Mesendoderm (in vitro differentiated cells): ENCODE data around the gene P2RY2.

Experiments
- DNase-seq: peaks from one replicate; pipeline ENCODE4 v3.0.0; 2013
- H2AK5ac ChIP-seq: 2 replicates; pipeline ENCODE4 v1.6.1; 2013; ENCODE audit warnings: low read length, inconsistent platforms
- H2BK120ac ChIP-seq: 2 replicates; pipeline ENCODE4 v1.6.1; 2013; ENCODE audit warnings: low read depth, mild to moderate bottlenecking, low read length, moderate library complexity, mixed read lengths
- H2BK15ac ChIP-seq: replicated peaks from 2 replicates; pipeline ENCODE4 v1.6.1; 2013; ENCODE audit warnings: low read depth, mild to moderate bottlenecking, moderate library complexity
- H2BK5ac ChIP-seq: 2 replicates; pipeline ENCODE4 v1.6.1; 2013; ENCODE audit warnings: low read length, inconsistent platforms
- H3K18ac ChIP-seq: 2 replicates; pipeline ENCODE4 v1.6.1; 2013; ENCODE audit warnings: mild to moderate bottlenecking, low read length, mixed read lengths
- H3K23ac ChIP-seq: one replicate; pipeline ENCODE4 v1.6.1; 2013; ENCODE audit warnings: low read length
- H3K27ac ChIP-seq: 2 replicates; pipeline ENCODE4 v1.5.1; 2013; ENCODE audit warnings: low read depth, mild to moderate bottlenecking, inconsistent platforms, low read length, moderate library complexity
- H3K27me3 ChIP-seq: 2 replicates; pipeline ENCODE4 v1.6.1; 2013; ENCODE audit warnings: low read length, control low read depth, mild to moderate bottlenecking, inconsistent platforms; ENCODE audit not compliant: insufficient read depth, poor library complexity
- H3K36me3 ChIP-seq: 2 replicates; pipeline ENCODE4 v1.6.1; 2013; ENCODE audit warnings: low read length, inconsistent platforms; ENCODE audit not compliant: control insufficient read depth, insufficient read depth
- H3K4ac ChIP-seq: one replicate; pipeline ENCODE4 v1.6.1; 2013; ENCODE audit warnings: low read depth, mild to moderate bottlenecking, low read length, moderate library complexity
- H3K4me1 ChIP-seq: 2 replicates; pipeline ENCODE4 v1.6.1; 2013; ENCODE audit warnings: low read depth, low read length, inconsistent platforms; ENCODE audit not compliant: control insufficient read depth
- H3K4me2 ChIP-seq: 2 replicates; pipeline ENCODE4 v1.6.1; 2013; ENCODE audit warnings: low read length
- H3K4me3 ChIP-seq: 2 replicates; pipeline ENCODE4 v1.5.1; 2013; ENCODE audit warnings: mild to moderate bottlenecking, low read length
- H3K56ac ChIP-seq: one replicate; pipeline ENCODE4 v1.6.1; 2013; ENCODE audit warnings: low read length
- H3K79me1 ChIP-seq: 2 replicates; pipeline ENCODE4 v1.6.1; 2013; ENCODE audit warnings: low read length, inconsistent platforms
- H3K79me2 ChIP-seq: 2 replicates; pipeline ENCODE4 v1.6.1; 2013; ENCODE audit warnings: mild to moderate bottlenecking, low read length; ENCODE audit not compliant: control insufficient read depth, insufficient read depth
- H3K9ac ChIP-seq: 2 replicates; pipeline ENCODE4 v1.6.1; 2013; ENCODE audit warnings: low read length, inconsistent platforms
- H4K5ac ChIP-seq: one replicate; pipeline ENCODE4 v1.6.1; 2013; ENCODE audit warnings: low read length
- H4K8ac ChIP-seq: one replicate; pipeline ENCODE4 v1.6.1; 2013; ENCODE audit warnings: low read depth, mild to moderate bottlenecking, control low read depth, low read length, moderate library complexity
- WGBS: extraction: QIAGEN DNeasy Blood & Tissue Kit; methylation state at CpG from one replicate; pipeline ENCODE4 v1.1.7; 2013; ENCODE audit warnings: low lambda C conversion rate, missing lambda C conversion rate; ENCODE audit not compliant: insufficient coverage; ENCODE audit errors: extremely low coverage; 5-methylcytosine and 5-hydroxymethylcytosine counted together

P2RY2 gene

GRCh38 chr11:73263640-73264039, 45.6 kb downstream of the P2RY2 start:
- H2BK15ac ChIP-seq: no peak overlapping the region

GRCh38 chr11:73265278-73265810, 47.3 kb downstream of the P2RY2 start:
- Histone ChIP-seq H3K4me3 (no peak overlapping the region), H3K27me3 (peaks cover 2% of the 10 kb centered on the region), H3K27ac (no peak overlapping the region), H3K23ac (no peak overlapping the region), H3K79me2 (no peaks in the 10 kb centered on the region), H4K5ac (no peak overlapping the region), H2BK5ac (no peak overlapping the region), H2BK120ac (no peak overlapping the region), H3K4ac (no peak overlapping the region), H3K36me3 (no peaks in the 10 kb centered on the region), H3K79me1 (no peaks in the 10 kb centered on the region), H3K4me2 (no peak overlapping the region), H2BK15ac (no peak overlapping the region), H3K18ac (no peak overlapping the region), H3K56ac (no peak overlapping the region), H3K9ac (no peak overlapping the region), H2AK5ac (no peak overlapping the region), H4K8ac (no peak overlapping the region), H3K4me1 (peaks cover 2% of the 10 kb centered on the region)
- no peak for DNase-seq
- no CpG with 5 or more reads among the region's 4 CpGs for WGBS

More at GRCh38 chr11:73263640-73264039, 45.6 kb downstream of the P2RY2 start:
- H3K79me2 ChIP-seq: no peaks in the 10 kb centered on the region
- H3K4me3 ChIP-seq: no peak overlapping the region
- no peak overlapping the region for H3K4ac ChIP-seq
- no CpG with 5 or more reads among the region's 2 CpGs for WGBS
- no peaks in the 10 kb centered on the region for H3K36me3 ChIP-seq
- H2AK5ac ChIP-seq: no peak overlapping the region
- H3K27ac ChIP-seq: no peak overlapping the region
- no peaks in the 10 kb centered on the region for H3K79me1 ChIP-seq
- no peak overlapping the region for H3K9ac ChIP-seq
- H2BK120ac ChIP-seq: no peak overlapping the region
- H4K8ac ChIP-seq: no peak overlapping the region
- H3K18ac ChIP-seq: no peak overlapping the region
- no peak overlapping the region for H3K23ac ChIP-seq
- peaks cover 2% of the 10 kb centered on the region for H3K27me3 ChIP-seq
- H3K4me1 ChIP-seq: no peaks in the 10 kb centered on the region
- H4K5ac ChIP-seq: no peak overlapping the region
- no peak overlapping the region for H2BK5ac ChIP-seq
- DNase-seq: no peak
- no peak overlapping the region for H3K56ac ChIP-seq
- no peak overlapping the region for H3K4me2 ChIP-seq

GRCh38 chr11:73265853-73266645, 48.0 kb downstream of the P2RY2 start:
- Histone ChIP-seq H2AK5ac (no peak overlapping the region), H3K4me3 (no peak overlapping the region), H3K9ac (no peak overlapping the region), H3K79me2 (no peaks in the 10 kb centered on the region), H3K56ac (no peak overlapping the region), H3K18ac (no peak overlapping the region), H3K79me1 (no peaks in the 10 kb centered on the region), H3K27me3 (peaks cover 2% of the 10 kb centered on the region), H3K4me1 (peaks cover 2% of the 10 kb centered on the region), H4K8ac (no peak overlapping the region), H3K36me3 (no peaks in the 10 kb centered on the region), H2BK15ac (no peak overlapping the region), H3K23ac (no peak overlapping the region), H3K4ac (no peak overlapping the region), H2BK5ac (no peak overlapping the region), H3K4me2 (no peak overlapping the region), H2BK120ac (no peak overlapping the region), H4K5ac (no peak overlapping the region), H3K27ac (no peak overlapping the region)
- WGBS: no CpG with 5 or more reads among the region's 3 CpGs
- DNase-seq: no peak

- Histone ChIP-seq H2BK5ac (no peak overlapping the region), H3K4ac (no peak overlapping the region), H3K23ac (no peak overlapping the region), H3K79me1 (no peaks in the 10 kb centered on the region), H3K4me2 (no peak overlapping the region), H2BK120ac (no peak overlapping the region), H2BK15ac (no peak overlapping the region), H4K8ac (no peak overlapping the region), H3K27ac (no peak overlapping the region), H3K4me3 (no peak overlapping the region), H3K9ac (no peak overlapping the region), H2AK5ac (no peak overlapping the region), H3K36me3 (no peaks in the 10 kb centered on the region), H3K56ac (no peak overlapping the region), H3K79me2 (no peaks in the 10 kb centered on the region), H3K27me3 (peaks cover 2% of the 10 kb centered on the region), H3K4me1 (peaks cover 2% of the 10 kb centered on the region), H4K5ac (no peak overlapping the region), H3K18ac (no peak overlapping the region)
- DNase-seq: no peak
- WGBS: no CpG with 5 or more reads among the region's 4 CpGs
These were observed 48.6 kb downstream of the P2RY2 start for GRCh38 chr11:73266646-73267020.

- no peak overlapping the region for H2BK15ac ChIP-seq
- no peak for DNase-seq
- no peak overlapping the region for H2BK120ac ChIP-seq
- H4K5ac ChIP-seq: no peak overlapping the region
- no CpG with 5 or more reads among the region's 3 CpGs for WGBS
- no peak overlapping the region for H3K18ac ChIP-seq
- H3K27ac ChIP-seq: no peak overlapping the region
- H4K8ac ChIP-seq: no peak overlapping the region
- no peak overlapping the region for H3K4me3 ChIP-seq
- H3K4ac ChIP-seq: no peak overlapping the region
- H3K4me2 ChIP-seq: no peak overlapping the region
- no peaks in the 10 kb centered on the region for H3K36me3 ChIP-seq
- no peak overlapping the region for H2AK5ac ChIP-seq
- no peaks in the 10 kb centered on the region for H3K79me1 ChIP-seq
- H3K27me3 ChIP-seq: peaks cover 2% of the 10 kb centered on the region
- H3K4me1 ChIP-seq: peaks cover 2% of the 10 kb centered on the region
- H3K79me2 ChIP-seq: no peaks in the 10 kb centered on the region
- H2BK5ac ChIP-seq: no peak overlapping the region
- no peak overlapping the region for H3K56ac ChIP-seq
- no peak overlapping the region for H3K23ac ChIP-seq
- no peak overlapping the region for H3K9ac ChIP-seq
These were observed 49.2 kb downstream of the P2RY2 start for GRCh38 chr11:73267122-73267846.
